SK-MEL-5 (cell line): Measurements from ENCODE around the gene PSMD1. TPM values are rescaled to one million over a fixed set of nuclear protein-coding genes. Genes with fewer than 3 reads are reported as not detected.
A peak's percentile ranks its signal among the peaks of the same experiment; 100 is the strongest.
"Not testable (repeated sequence)": the region's sequence is repeated elsewhere in the genome, so short reads cannot be mapped to it uniquely, and the experiment has no call there.

Source experiments
- DNase-seq: peaks from one replicate; pipeline ENCODE4 v3.0.0-alpha.2; 2016; ENCODE audit warnings: low read depth, low spot score
- in situ Hi-C: cut with HindIII; loops from 2 replicates; pipeline ENCODE4 v1.10.0; 2016; ENCODE audit warnings: low sequenced_read_pairs, high pct_unique_total_duplicates, low pct_unique_long_range_greater_than_20kb
- total RNA-seq: library from RNA; depleted of rRNA; stranded (reverse); fragments of >200 nt; shearing (Covaris generic); gene quantifications from 2 replicates; pipeline ENCODE4 v1.2.3, GENCODE V29; 2014

PSMD1 gene
- total RNA-seq, 1 experiment from 2014 or later = 108 TPM

DNA sequence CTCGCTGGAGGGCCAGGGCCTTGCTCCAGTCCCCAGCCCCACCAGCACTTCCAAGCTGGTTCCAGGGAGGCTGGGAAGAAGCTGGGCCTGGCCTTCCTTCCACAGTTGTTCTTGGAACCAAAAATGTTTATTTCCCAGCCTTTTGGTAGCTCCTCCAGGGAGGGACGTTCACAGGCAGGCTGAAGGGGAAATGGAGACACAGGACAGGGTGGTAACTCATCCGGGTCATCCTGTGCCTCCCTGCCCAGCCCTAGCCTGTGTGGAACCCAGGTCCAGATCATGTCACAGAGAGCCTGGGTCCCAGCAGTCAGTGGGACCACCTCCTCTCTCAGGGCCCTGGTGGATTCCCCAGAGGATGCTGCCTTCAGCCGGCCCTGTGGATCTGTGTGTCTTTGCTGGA, 129.2 kb downstream of the PSMD1 start:
- DNase-seq = no peak
- in situ Hi-C loops = no loop called here

DNA sequence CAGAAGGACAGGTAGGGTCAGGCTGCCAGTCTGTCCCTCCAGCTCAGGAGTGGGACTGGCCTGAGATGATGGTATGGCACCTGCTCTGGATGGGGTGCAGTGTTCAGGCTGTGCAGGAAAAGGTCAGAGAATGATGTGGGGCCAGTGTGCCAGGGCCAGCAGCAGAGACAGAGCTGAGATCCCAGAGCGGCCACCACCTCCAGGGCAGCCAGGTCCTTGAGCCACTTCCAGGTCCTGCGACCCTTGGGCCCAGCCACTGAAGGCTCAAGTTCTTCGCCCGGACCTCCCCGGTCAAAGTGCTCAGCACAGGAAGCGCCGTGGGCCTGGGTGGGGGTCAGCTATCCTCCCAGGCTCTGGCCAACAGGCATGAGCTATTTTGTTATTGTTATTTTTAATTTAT, 129.7 kb downstream of the PSMD1 start:
- in situ Hi-C loops = no loop called here

DNA sequence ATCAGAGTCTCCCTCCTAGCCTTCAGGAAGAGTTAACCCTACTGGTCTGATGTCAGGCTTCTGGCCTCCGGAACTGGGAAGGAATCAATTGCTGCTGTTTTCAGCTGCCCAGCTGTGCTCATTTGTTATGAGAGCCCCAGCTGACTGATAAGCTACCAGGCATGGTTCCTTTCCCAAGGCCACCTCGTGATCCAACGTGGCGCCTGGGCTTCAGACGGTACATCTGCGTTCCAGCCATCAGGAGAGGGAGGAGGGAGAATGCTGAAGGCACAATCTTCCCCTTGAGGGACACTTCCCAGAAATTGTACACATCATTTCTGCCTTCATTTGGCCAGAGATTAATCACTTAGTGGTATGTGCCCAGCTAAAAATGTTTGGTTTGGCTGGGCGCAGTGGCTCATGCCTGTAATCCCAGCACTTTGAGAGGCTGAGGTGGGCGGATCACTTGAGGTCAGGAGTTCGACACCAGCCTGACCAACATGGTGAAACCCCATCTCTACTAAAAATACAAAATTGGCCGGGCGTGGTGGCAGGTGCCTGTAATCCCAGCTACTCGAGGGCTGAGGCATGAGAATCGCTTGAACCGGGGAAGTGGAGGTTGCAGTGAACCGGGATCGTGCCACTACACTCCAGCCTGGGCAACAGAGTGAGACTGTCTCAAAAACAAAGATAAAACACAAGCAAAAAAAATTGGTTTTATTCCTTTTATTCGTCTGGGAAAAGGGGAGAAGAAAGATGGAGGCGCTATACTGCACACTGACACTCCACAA, 131.3 kb downstream of the PSMD1 start:
- in situ Hi-C loops = no loop called here
- DNase-seq = no peak

More for the DNA sequence above, 129.7 kb downstream of the PSMD1 start:
- DNase-seq = no peak

DNA sequence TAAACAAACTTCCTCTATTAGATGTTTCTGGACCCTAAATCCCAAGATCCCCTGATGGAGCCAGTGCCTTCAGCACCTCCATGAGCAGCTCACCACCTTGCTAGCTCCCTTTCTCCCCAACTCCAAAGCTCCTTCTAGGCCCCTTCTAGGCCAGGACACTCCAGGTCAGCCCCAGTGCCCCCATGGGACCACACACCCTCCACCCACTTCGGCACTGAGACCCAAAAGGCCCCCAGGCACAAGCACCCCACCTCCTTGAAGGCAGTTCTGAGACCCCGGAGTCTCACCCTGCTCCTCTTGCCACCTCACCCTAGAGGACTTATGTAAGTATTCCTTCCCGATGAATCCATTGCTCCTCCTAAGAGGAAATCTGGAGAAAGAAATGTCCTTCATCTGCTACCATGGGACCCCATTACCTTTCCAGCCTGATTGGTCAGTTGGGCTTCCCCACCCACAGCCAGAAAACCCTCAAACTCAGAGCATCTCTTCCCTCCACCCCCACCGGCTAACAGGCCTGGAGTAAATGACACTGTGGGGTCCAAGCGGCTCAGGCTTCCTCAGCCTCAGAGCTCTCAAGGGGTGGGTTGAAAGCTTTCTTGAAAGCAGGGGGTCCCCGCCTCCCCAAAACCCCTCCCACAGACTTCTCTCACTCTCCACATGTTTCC, 132.0 kb downstream of the PSMD1 start:
- DNase-seq = no peak
- in situ Hi-C loops = no loop called here

DNA sequence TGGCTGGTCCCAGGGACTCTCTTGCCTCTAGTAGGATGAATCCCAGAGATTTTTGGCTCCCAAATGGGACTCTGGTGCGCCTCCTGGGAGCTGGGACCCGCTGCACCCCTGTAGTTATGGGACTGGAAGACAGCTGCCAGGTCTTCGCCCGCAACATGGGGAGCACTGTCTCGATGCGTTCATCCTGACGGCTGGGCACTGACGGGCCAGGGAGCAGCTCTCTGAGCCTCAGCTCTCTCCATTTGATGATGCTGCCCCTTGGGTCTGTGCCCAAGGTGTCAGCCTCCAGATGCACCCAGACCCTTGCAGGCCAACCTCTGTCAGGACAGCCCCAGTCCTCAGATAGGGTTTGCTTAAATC, 132.5 kb downstream of the PSMD1 start:
- in situ Hi-C loops = no loop called here

DNA sequence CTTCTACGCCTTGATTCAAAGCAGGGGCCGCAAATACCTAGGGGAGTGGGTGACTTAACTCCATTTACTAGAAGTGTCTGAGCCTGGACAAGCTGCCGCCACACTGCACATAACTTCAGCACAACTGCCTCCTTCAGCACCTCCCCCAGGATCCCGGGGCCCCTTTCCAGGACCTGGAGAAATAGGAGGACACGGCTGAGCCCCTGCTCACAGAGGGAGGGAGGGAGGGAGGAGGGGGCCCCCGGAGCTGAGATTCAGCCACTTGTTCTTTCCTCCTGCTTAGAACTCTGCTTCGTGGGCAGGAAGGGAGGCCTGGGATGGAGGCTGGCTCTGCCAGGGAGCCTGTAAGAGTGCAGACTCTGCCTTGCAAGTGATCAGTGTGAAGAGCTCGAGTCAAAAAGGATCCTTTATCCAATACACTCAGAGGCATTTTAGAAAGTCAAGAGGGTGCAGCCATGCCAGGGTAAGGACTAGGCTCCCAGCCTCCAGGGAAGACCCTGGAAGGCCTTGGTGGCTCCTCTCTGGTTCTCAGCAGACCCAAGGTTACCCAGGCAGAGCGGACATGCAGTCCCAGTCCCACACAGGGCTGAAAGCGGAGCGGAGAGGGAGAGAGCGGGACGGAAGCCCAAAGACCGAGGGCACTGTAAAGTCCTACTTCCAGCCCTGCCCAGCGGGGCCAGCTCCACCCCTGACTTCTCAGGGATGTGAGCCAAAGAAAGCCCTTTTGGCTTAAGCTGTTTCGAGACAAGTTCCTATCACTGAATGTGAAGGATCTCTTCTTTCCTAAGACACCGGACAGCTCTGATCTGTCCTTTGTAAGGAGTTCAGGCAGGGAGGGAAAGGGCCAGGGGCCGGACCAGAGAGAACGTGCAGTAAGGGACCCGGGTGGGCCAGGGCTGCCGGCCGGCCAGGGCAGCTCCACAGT, 133.2 kb downstream of the PSMD1 start:
- DNase-seq = no peak
- in situ Hi-C loops = no loop called here

More for the DNA sequence above, 132.5 kb downstream of the PSMD1 start:
- DNase-seq = no peak

DNA sequence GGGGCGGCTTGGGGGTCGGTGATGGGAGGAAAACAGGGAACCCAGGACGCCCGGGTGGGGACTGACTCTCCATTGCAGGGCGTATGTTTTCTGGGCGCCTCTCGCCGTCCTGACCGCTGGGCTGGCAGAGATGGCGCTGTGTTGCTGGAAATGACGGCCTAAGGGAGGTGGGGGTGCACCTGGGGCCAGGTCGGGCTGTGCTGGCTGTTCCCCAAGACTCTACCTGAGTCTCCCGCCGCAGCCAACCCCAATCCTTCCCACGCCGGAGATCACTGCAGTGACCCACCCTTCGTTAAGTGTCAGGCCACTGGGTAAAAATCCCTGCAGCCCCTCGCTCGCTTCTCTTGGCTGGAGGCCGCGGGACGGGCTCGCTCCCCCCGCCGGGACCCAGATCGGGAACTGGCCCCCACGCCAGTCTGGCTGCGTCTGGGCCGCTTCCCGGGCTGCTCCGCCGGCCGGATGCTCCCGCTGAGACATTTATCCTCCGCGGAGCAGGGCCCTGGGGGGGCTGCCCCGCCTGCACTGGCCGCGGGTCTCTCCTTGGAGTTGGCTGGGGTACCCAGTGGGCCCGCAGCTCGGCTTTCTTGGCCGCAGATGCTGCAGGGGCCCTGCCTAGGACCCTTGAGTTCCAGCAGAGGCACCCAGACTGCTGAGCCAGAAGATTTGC, 134.0 kb downstream of the PSMD1 start:
- in situ Hi-C loops = no loop called here
- DNase-seq = no peak

DNA sequence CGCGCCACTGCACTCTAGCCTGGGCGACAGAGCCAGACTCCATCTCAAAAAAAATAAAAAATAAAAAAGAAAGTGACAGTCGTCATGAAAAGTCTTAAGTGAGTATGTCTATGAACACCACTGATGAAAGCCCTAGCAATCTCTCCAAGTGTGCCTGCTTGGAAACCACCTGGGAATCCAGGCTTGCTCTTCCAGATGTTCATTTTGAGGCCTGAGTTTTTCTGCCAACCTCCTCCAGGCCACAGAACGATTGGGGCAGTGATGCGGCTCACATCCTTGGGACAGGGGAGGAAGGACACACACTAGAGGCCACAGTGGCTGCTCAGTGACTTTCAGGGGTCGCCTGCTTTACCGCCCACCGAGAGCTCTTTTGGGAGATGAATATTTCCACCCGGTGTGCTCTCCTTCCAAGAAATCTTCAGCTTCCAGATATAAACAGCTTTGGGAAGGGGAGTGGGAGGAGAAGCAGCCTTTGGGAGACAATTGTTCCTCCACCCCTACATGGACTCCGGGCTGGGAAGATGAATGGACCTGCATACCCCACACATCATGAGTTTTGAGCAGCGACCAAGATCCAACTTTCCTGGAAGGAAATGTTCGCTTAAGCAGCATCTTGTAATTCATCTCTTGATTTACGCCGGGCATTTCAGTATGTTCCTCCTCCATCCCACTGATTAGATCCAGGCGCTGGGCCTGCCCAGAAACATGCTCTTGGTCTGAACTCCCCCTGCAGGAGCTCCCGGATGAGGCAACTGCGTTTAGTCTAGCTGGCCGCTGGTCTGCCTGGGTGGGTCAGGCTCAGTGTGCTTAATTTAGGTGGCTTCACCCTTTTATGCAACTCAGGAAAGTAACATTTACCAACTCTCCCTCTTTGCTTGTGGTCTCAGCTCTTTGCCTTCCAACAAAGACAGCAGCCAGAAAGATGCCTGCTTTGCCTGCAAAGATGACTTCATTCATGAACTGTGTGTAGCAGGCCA, 135.5 kb downstream of the PSMD1 start:
- in situ Hi-C loops = no loop called here
- peak; percentile 87 for DNase-seq

DNA sequence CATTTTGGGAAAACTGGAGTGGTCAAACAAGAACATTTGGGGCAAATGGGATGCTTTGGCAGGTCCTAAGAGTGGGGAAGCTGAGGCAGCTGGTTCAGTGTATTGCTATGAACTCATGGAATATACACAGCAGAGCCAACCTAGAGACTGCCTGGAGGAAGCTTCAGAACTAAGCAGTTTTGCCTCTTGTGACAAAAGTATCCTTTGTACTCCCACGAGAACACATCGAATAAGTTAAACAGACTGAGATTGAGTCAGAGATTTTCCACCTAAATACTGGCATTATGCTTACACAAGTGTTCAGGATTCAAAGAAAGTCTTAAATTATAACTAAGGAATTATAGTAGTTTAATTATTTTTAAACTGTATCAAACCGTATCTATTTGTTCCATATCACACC, 136.5 kb downstream of the PSMD1 start:
- DNase-seq = peak; percentile 66
- in situ Hi-C loops = no loop called here

DNA sequence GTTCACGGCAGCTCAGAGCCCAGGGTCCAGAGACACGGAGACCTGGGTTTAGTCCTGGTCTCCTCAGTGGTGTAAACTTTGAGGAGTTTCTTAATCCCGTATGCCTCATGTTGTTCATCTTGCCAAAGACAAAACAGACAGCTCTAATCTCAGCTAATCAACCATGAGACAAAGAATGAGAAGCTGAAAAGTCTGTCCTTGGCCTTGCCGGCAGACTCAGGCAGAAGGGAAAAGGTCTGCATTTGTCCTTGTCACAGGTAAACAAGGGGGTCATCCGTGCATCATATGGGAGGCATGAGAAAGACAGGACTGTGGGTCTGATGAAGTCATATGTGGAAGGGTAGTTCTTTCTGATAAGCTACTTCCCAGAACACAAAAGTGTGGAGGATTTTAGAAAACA, 139.9 kb downstream of the PSMD1 start:
- in situ Hi-C loops = no loop called here
- DNase-seq = no peak

DNA sequence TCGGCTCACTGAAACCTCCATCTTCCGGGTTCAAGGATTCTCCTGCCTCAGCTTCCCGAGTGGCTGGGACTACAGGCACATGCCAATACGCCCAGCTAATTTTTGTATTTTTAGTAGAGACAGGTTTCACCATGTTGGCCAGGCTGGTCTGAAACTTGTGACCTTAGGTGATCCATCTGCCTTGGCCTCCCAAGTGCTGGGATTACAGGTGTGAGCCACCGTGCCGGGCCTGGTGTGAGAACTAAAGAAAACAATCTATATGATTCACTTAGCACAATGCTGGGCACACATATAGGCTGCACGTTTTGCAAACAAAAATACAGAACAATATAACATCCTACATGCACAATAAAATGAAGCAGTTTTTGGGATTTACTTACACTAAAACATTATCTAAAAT, 140.5 kb downstream of the PSMD1 start:
- in situ Hi-C loops, DNase-seq: not testable (repeated sequence)

DNA sequence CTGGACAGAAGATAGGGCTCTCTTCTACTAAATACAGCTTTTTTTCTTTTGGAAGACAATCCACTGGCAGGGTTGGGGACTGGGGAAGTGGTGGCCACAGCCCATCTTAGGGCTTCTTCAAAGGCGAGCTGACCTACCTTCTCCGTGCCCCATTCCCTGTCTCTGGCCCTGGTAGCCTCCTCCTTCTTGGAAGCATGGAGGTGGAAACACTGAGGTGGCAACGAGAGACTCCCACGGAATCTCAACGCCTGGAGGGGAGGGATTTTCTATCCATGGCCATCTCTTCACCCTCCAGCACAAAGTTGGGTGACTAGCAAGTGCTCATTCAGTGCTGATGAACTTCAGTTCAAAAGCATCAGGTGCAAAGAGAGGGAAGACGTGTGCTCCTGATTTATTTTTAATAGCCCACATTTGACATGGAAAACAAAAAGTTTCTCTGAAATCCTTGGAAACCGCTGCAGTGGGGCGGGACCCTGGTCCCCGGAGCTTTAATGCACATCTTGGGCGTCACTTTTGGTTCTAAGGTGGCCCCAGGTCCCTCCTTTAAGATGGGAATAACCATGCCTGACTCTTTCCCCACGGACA, 141.1 kb downstream of the PSMD1 start:
- DNase-seq = no peak
- in situ Hi-C loops = no loop called here

DNA sequence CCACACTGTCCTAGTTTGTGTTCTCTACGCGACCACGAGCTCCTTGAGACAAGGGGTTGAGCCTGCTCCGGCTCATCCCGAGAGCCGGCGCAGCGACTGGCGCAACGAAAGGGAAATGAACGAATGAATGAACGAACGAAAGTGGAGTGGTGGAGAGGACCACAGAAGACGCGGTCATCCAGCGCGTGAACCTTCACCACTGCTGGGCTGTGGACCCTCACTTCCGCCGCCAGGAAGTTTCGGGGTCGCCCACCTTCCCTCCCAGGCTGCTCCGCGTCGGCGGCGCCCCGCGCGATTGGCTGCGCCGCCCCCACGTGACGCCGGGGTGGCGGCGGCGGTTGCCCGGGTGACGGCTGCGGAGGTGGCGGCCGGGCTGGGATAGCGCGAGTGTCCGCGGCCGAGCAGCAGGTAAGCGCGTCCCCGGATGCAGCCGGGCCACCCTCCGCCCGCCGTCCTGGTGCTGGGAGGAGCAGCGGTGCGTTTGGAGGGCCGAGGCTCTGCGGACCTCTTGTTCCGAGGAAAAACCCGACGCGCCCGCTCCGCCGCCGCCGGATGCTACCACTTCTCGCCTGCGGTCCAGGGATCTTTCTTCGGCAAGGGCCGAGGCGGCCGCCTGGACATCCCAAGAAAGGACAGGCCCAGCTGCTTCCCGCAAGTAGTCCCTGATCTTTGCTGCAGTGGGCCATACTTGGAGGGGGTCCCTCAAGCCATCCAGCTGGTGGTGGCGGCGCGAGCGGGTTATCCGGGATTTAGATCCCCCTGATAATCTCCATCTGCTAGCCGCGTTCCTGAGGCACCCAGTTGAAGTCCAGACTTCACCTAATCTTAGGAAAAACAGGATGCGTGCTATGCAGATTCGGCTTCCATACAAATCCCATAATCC, 141.9 kb downstream of the PSMD1 start, which contains the start of gene ARMC9:
TSS of gene ARMC9 (plus strand) at position 341 of the 883 bp plus-strand sequence. CDS start 7,608 bp downstream, outside the sequence.
- in situ Hi-C loops = no loop called here
- DNase-seq = peak; percentile 67

DNA sequence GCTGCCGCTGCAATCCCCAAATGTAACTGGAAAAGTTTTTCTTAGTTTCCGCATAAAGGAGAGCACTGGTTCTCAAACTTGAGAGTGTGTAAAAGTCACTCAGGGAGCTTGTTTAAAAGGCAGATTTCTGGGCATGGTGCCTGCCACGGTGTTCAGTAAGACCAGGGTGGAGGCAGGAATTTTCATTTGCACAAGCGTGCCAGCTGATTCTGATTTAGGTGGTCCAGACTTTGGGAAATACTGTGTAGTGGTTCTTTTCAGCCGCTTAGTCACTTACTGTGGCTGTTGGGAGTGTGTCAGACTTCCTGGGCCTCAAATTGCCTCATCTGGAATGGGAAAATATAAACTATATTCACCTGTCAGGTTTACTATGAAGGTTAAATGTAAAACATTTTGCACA, 142.6 kb downstream of the PSMD1 start:
- in situ Hi-C loops = no loop called here
- DNase-seq = no peak

DNA sequence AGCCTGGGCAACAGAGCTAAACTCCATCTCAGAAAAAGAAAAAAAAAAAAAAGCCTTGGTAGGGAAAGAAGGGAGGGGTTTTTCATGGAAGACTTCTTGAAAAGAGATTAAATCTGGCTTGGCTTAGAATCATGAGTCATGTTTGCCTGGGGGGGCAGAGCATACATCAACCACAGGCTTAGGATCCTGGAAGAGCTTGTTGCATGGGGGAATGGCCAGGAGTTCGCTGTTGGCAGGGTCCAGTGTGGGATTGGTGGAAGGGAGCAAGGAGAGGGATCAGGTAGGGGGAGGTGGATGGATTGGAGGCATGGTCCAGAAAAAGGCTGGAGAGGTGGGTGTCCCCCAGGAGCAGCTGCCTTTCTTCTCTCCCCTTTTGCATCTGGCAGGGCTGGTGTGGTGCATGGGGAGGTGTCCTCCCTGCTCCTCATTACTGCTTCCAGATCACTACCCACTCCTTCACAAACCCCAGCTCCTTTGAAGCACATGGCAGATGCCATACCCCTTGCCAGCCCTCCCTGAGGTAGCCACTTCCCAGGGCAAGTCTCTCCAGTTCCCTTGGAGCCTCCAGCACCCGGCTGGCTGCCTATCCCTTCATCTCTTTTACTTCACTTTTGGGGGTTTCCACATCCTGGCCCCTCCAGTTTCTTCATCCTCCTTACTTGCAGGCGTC, 144.3 kb downstream of the PSMD1 start:
- DNase-seq = peak; percentile 30
- in situ Hi-C loops = no loop called here
